Suprapubic skin (tissue), 4 donors: ENCODE measurements around the gene STK24. TPM values are rescaled to one million over a fixed set of nuclear protein-coding genes. Genes with fewer than 3 reads are reported as not detected.
A peak's percentile ranks its signal among the peaks of the same experiment; 100 is the strongest.
"Not testable (repeated sequence)": the region's sequence is repeated elsewhere in the genome, so short reads cannot be mapped to it uniquely, and the experiment has no call there.

Source experiments
- DNase-seq, 2 donors: peaks; one replicate each; pipeline ENCODE4 v3.0.0-alpha.2; 2019; ENCODE audit warnings: low spot score in 2 of 2
- H3K27ac ChIP-seq: fragments of 200-600 bp; sonication (generic); one replicate; pipeline ENCODE4 v1.5.1; 2019
- H3K27me3 ChIP-seq: fragments of 200-600 bp; sonication (generic); one replicate; pipeline ENCODE4 v1.5.1; 2019
- H3K36me3 ChIP-seq: fragments of 200-600 bp; sonication (generic); one replicate; pipeline ENCODE4 v1.5.1; 2019
- H3K4me1 ChIP-seq: fragments of 200-600 bp; sonication (generic); one replicate; pipeline ENCODE4 v1.5.1; 2019
- H3K4me3 ChIP-seq: fragments of 200-600 bp; sonication (generic); one replicate; pipeline ENCODE4 v1.5.1; 2019; ENCODE audit warnings: mild to moderate bottlenecking
- H3K9me3 ChIP-seq: fragments of 200-600 bp; sonication (generic); one replicate; pipeline ENCODE4 v1.5.1; 2019
- CTCF ChIP-seq, 2 donors: fragments of 200-600 bp in 1 of 2; fragments of 450-650 bp in 1 of 2; sonication (generic) in 1 of 2; IDR thresholded peaks; one replicate each; pipeline ENCODE4 v1.5.1; 2016 to 2019; ENCODE audit warnings: antibody characterized with exemption in 2 of 2, mild to moderate bottlenecking in 1 of 2, moderate library complexity in 1 of 2
- EP300 ChIP-seq: sonication (generic); formaldehyde crosslinking; IDR thresholded peaks from one replicate; pipeline ENCODE4 v1.6.1; 2017; ENCODE audit warnings: antibody characterized with exemption
- POLR2A ChIP-seq, 2 donors: fragments of 450-650 bp; IDR thresholded peaks; one replicate each; pipeline ENCODE4 v1.6.1; 2017; ENCODE audit warnings: antibody characterized with exemption in 2 of 2, mild to moderate bottlenecking in 2 of 2, moderate library complexity in 2 of 2
- POLR2AphosphoS5 ChIP-seq, 3 donors: sonication (generic); formaldehyde crosslinking; IDR thresholded peaks; one replicate each; pipeline ENCODE4 v1.6.1; 2017; ENCODE audit warnings: antibody characterized with exemption in 3 of 3
- WGBS: methylation state at CpG from one replicate; pipeline ENCODE4 v1.1.5; 2018; 5-methylcytosine and 5-hydroxymethylcytosine counted together
- total RNA-seq, 4 donors: library from RNA; depleted of rRNA; stranded (reverse); fragments of >200 nt; gene quantifications; one replicate each; pipeline ENCODE4 v1.1.0, GENCODE V29; 2016

The STK24 gene
- total RNA-seq, 4 donors from 2014 or later, result 132 to 200 (median 176) TPM

GRCh38 chr13:98413796-98414195 lies 163.1 kb downstream of the STK24 start:
- Histone ChIP-seq H3K4me3 (no peak overlapping the region), H3K4me1 (peaks cover 18% of the 10 kb centered on the region), H3K9me3 (no peaks in the 10 kb centered on the region), H3K27ac (no peak overlapping the region), H3K36me3 (peaks cover 10% of the 10 kb centered on the region), H3K27me3 (no peaks in the 10 kb centered on the region)
- WGBS, result 98% methylated on average over 7 of the region's 7 CpGs
- DNase-seq, result no peak
- TF ChIP-seq CTCF (IDR thresholded peaks at IDR 0.05) (no peak), POLR2AphosphoS5 (IDR thresholded peaks at IDR 0.05) (no peak), POLR2A (IDR thresholded peaks at IDR 0.05) (no peak), EP300 (no peak)

- H3K4me1 ChIP-seq, result peaks cover 18% of the 10 kb centered on the region
- DNase-seq, H3K36me3 ChIP-seq, H3K9me3 ChIP-seq, H3K27ac ChIP-seq, H3K4me3 ChIP-seq, H3K27me3 ChIP-seq: not testable (repeated sequence)
- 93% methylated on average over 3 of the region's 3 CpGs for WGBS
These were observed 163.6 kb downstream of the STK24 start for GRCh38 chr13:98413278-98413677.

GRCh38 chr13:98411617-98412265 lies 165.2 kb downstream of the STK24 start:
- no peak for TF ChIP-seq POLR2AphosphoS5 (IDR thresholded peaks at IDR 0.05)
- no peak for TF ChIP-seq EP300
- TF ChIP-seq CTCF (IDR thresholded peaks at IDR 0.05), result no peak
- TF ChIP-seq POLR2A (IDR thresholded peaks at IDR 0.05), result no peak
- WGBS, result 68% methylated on average over 16 of the region's 16 CpGs
- Histone ChIP-seq H3K36me3 (peaks cover 6% of the 10 kb centered on the region), H3K4me1 (peaks cover 15% of the 10 kb centered on the region), H3K27ac (peak overlapping the region; percentile 39), H3K9me3 (no peaks in the 10 kb centered on the region), H3K4me3 (peak overlapping the region; percentile 30), H3K27me3 (no peaks in the 10 kb centered on the region)
- DNase-seq, result no peak

GRCh38 chr13:98411013-98411412 lies 165.9 kb downstream of the STK24 start:
- Histone ChIP-seq H3K27ac (no peak overlapping the region), H3K27me3 (no peaks in the 10 kb centered on the region), H3K9me3 (no peaks in the 10 kb centered on the region), H3K36me3 (peaks cover 6% of the 10 kb centered on the region), H3K4me3 (no peak overlapping the region), H3K4me1 (peaks cover 7% of the 10 kb centered on the region)
- TF ChIP-seq POLR2A (IDR thresholded peaks at IDR 0.05), result no peak
- TF ChIP-seq CTCF (IDR thresholded peaks at IDR 0.05), result no peak
- TF ChIP-seq POLR2AphosphoS5 (IDR thresholded peaks at IDR 0.05), result no peak
- no peak for TF ChIP-seq EP300
- no peak for DNase-seq
- WGBS, result 93% methylated on average over 5 of the region's 5 CpGs

- H3K27me3 ChIP-seq, result no peaks in the 10 kb centered on the region
- H3K27ac ChIP-seq, result no peak overlapping the region
- H3K4me3 ChIP-seq, result no peak overlapping the region
- no peak for DNase-seq
- TF ChIP-seq CTCF (IDR thresholded peaks at IDR 0.05), result no peak
- no peak for TF ChIP-seq POLR2AphosphoS5 (IDR thresholded peaks at IDR 0.05)
- TF ChIP-seq EP300, result no peak
- TF ChIP-seq POLR2A (IDR thresholded peaks at IDR 0.05), result no peak
- 87% methylated on average over 11 of the region's 11 CpGs for WGBS
- no peaks in the 10 kb centered on the region for H3K9me3 ChIP-seq
- peaks cover 6% of the 10 kb centered on the region for H3K36me3 ChIP-seq
- peaks cover 3% of the 10 kb centered on the region for H3K4me1 ChIP-seq
These were observed 166.3 kb downstream of the STK24 start for GRCh38 chr13:98410612-98411011.

GRCh38 chr13:98409281-98409680 lies 167.6 kb downstream of the STK24 start:
- Histone ChIP-seq H3K27ac (no peak overlapping the region), H3K27me3 (no peaks in the 10 kb centered on the region), H3K4me1 (no peaks in the 10 kb centered on the region), H3K4me3 (no peak overlapping the region), H3K36me3 (peaks cover under 1% of the 10 kb centered on the region), H3K9me3 (no peaks in the 10 kb centered on the region)
- TF ChIP-seq POLR2AphosphoS5 (IDR thresholded peaks at IDR 0.05) (no peak), POLR2A (IDR thresholded peaks at IDR 0.05) (no peak), CTCF (IDR thresholded peaks at IDR 0.05) (no peak), EP300 (no peak)
- WGBS, result 98% methylated on average over 13 of the region's 13 CpGs
- DNase-seq, result no peak
